HG03095 (cell line): ENCODE data around the gene MT1A.

ENCODE experiments used
- ATAC-seq: cut with Tn5 transposase; IDR thresholded peaks from one replicate; pipeline ENCODE4 v1.9.1; 2021; ENCODE audit warnings: moderate library complexity; ENCODE audit not compliant: unreplicated experiment

Gene MT1A

GRCh38 chr16:56630134-56630533, 8.3 kb upstream of the MT1A start:
- ATAC-seq = peak; percentile 92

GRCh38 chr16:56631197-56631596, 7.3 kb upstream of the MT1A start:
- no peak for ATAC-seq

- ATAC-seq = no peak
Observed at GRCh38 chr16:56631832-56632155, 6.7 kb upstream of the MT1A start.

- no peak for ATAC-seq
Observed at GRCh38 chr16:56632156-56632847, 6.2 kb upstream of the MT1A start, which contains the start of gene MT1M. TSS of gene MT1M (plus strand) at chr16:56632659. CDS start at chr16:56632732, 73 bp downstream.

- no peak for ATAC-seq
Observed at GRCh38 chr16:56632848-56633365, 5.6 kb upstream of the MT1A start.

GRCh38 chr16:56633535-56633934, 4.9 kb upstream of the MT1A start:
- ATAC-seq = no peak

GRCh38 chr16:56634715-56635440, 3.6 kb upstream of the MT1A start:
- ATAC-seq = no peak

GRCh38 chr16:56635441-56635967, 3.0 kb upstream of the MT1A start:
- no peak for ATAC-seq

GRCh38 chr16:56636616-56637413, 1.7 kb upstream of the MT1A start:
- no peak for ATAC-seq

GRCh38 chr16:56639045-56639444, 579 bp downstream of the MT1A start:
- ATAC-seq = no peak

GRCh38 chr16:56640076-56640475, 1.6 kb downstream of the MT1A start:
- ATAC-seq = no peak

- no peak for ATAC-seq
Observed at GRCh38 chr16:56641166-56641565, 2.7 kb downstream of the MT1A start.

- ATAC-seq = no peak
Observed at GRCh38 chr16:56643080-56643778, 4.8 kb downstream of the MT1A start.

- no peak for ATAC-seq
Observed at GRCh38 chr16:56643833-56644232, 5.4 kb downstream of the MT1A start.

- ATAC-seq = no peak
Observed at GRCh38 chr16:56645311-56645710, 6.8 kb downstream of the MT1A start.

- no peak for ATAC-seq
Observed at GRCh38 chr16:56645838-56646237, 7.4 kb downstream of the MT1A start.

GRCh38 chr16:56647641-56648431, 9.4 kb downstream of the MT1A start:
- ATAC-seq = no peak

GRCh38 chr16:56649271-56649670, 10.8 kb downstream of the MT1A start:
- no peak for ATAC-seq

GRCh38 chr16:56649820-56650219, 11.4 kb downstream of the MT1A start:
- no peak for ATAC-seq

GRCh38 chr16:56651586-56651985, 13.1 kb downstream of the MT1A start, which contains the start of gene MT1B:
TSS of gene MT1B (plus strand) at chr16:56651886. CDS start at chr16:56651954, 68 bp downstream.
- no peak for ATAC-seq
